Vagina (tissue), 2 donors: ENCODE results near the gene MROH2B.

Source experiments
- POLR2A ChIP-seq, 2 donors: fragments of 450-650 bp; IDR thresholded peaks; one replicate each; pipeline ENCODE4 v1.6.1; 2017; ENCODE audit warnings: antibody characterized with exemption in 2 of 2, mild to moderate bottlenecking in 2 of 2, moderate library complexity in 2 of 2
- POLR2AphosphoS5 ChIP-seq, 2 donors: sonication (generic); formaldehyde crosslinking; IDR thresholded peaks; one replicate each; pipeline ENCODE4 v1.9.0; 2017; ENCODE audit warnings: antibody characterized with exemption in 2 of 2, mild to moderate bottlenecking in 2 of 2, low read depth in 1 of 2; ENCODE audit not compliant: insufficient read depth in 1 of 2
- TF ChIP-seq, protein P1 (sequence below), 3 experiments: fragments of 450-650 bp in 2 of 3; fragments of 200-600 bp in 1 of 3; sonication (generic) in 1 of 3; IDR thresholded peaks; one replicate each; pipeline ENCODE4 v1.5.1; 2017 to 2019; ENCODE audit warnings: antibody characterized with exemption in 3 of 3, mild to moderate bottlenecking in 2 of 3, moderate library complexity in 2 of 3

- TF ChIP-seq POLR2A (IDR thresholded peaks at IDR 0.05) (no peak), POLR2AphosphoS5 (IDR thresholded peaks at IDR 0.05; ENCODE audit: insufficient read depth in 1 of 2, low read depth in 1 of 2) (no peak)
- TF ChIP-seq, protein P1, sequence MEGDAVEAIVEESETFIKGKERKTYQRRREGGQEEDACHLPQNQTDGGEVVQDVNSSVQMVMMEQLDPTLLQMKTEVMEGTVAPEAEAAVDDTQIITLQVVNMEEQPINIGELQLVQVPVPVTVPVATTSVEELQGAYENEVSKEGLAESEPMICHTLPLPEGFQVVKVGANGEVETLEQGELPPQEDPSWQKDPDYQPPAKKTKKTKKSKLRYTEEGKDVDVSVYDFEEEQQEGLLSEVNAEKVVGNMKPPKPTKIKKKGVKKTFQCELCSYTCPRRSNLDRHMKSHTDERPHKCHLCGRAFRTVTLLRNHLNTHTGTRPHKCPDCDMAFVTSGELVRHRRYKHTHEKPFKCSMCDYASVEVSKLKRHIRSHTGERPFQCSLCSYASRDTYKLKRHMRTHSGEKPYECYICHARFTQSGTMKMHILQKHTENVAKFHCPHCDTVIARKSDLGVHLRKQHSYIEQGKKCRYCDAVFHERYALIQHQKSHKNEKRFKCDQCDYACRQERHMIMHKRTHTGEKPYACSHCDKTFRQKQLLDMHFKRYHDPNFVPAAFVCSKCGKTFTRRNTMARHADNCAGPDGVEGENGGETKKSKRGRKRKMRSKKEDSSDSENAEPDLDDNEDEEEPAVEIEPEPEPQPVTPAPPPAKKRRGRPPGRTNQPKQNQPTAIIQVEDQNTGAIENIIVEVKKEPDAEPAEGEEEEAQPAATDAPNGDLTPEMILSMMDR (IDR thresholded peaks at IDR 0.05): no peak
These were observed 49.5 kb upstream of the MROH2B start for GRCh38 chr5:41120600-41120999.
